ENCODE data around the gene OTOA.

- TF ChIP-seq, protein P1, sequence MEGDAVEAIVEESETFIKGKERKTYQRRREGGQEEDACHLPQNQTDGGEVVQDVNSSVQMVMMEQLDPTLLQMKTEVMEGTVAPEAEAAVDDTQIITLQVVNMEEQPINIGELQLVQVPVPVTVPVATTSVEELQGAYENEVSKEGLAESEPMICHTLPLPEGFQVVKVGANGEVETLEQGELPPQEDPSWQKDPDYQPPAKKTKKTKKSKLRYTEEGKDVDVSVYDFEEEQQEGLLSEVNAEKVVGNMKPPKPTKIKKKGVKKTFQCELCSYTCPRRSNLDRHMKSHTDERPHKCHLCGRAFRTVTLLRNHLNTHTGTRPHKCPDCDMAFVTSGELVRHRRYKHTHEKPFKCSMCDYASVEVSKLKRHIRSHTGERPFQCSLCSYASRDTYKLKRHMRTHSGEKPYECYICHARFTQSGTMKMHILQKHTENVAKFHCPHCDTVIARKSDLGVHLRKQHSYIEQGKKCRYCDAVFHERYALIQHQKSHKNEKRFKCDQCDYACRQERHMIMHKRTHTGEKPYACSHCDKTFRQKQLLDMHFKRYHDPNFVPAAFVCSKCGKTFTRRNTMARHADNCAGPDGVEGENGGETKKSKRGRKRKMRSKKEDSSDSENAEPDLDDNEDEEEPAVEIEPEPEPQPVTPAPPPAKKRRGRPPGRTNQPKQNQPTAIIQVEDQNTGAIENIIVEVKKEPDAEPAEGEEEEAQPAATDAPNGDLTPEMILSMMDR (conservative IDR thresholded peaks at IDR 0.05 in 1 of 2, IDR thresholded peaks at IDR 0.05 in 1 of 2; ENCODE audit: extremely low read depth in 1 of 2, insufficient read depth in 1 of 2, low read depth in 1 of 2, low read length in 2 of 2), result no peak
- no peak for TF ChIP-seq EZH2 (IDR thresholded peaks at IDR 0.05; ENCODE audit: borderline replicate concordance, low read length)
Measured at GRCh38 chr16:21664801-21665492, 1.2 kb downstream of the OTOA start.

Measured in mammary epithelial cell (primary cell).